ENCODE data around the gene IGFALS.

IGFALS gene

DNA sequence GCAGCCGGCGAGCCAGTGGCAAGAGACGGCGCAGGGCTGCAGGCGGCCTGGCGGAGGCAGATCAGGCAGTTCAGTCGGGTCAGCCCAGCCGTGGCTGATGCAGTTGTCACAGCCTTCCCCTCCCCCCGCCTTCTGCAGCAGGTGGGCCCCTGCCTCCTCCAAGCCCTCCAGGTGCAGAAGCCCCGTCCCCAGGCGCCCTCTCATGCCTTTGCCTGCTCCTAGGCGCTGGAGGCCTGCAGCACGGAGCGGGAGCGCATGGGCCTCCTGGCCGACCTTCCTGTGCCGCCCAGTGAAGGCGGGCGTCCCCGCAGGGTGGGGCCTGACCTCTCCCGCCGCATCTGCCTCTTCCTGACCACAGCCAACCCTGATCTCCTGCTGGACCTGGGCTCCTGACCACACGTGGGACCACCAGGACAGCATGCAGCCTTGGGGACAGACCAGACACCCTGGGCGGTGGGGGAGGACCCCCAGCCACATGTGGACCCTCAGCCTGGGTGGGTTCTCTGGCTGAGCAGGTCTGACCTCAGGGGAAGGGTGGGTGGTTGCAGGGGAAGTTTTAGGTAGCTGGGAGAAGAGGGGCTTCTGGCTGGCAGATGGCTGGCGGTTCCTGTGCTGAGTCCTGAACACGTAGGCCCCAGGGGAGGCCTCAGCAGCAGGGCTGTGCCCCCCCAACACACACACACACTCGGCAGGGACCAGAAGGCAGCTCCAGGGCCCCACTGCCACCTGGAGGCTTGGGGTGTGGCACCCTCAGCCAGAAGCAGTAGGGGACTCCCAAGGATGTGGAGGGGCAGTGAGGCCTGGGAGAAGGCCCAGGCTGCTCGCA is 17.4 kb downstream of the IGFALS start:
- ChIA-PET CTCF (interaction anchor here (3.0 kb wide), 1 partner anchor 70 kb away, joined by 13 read pairs; the partner anchor contains the start of gene MAPK8IP3), POLR2A (interaction anchor here (0.7 kb wide), 1 partner anchor 189 kb away, joined by 3 read pairs; the partner anchor contains the start of gene RPS2)
- no peak for TF ChIP-seq CTCF (IDR thresholded peaks at IDR 0.05; ENCODE audit: insufficient read depth, low read length, missing control alignments)
- DNase-seq (ENCODE audit: low read depth, low spot score), result no peak
- H3K4me3 ChIP-seq (ENCODE audit: low read depth, low read length), result no peak overlapping the region

DNA sequence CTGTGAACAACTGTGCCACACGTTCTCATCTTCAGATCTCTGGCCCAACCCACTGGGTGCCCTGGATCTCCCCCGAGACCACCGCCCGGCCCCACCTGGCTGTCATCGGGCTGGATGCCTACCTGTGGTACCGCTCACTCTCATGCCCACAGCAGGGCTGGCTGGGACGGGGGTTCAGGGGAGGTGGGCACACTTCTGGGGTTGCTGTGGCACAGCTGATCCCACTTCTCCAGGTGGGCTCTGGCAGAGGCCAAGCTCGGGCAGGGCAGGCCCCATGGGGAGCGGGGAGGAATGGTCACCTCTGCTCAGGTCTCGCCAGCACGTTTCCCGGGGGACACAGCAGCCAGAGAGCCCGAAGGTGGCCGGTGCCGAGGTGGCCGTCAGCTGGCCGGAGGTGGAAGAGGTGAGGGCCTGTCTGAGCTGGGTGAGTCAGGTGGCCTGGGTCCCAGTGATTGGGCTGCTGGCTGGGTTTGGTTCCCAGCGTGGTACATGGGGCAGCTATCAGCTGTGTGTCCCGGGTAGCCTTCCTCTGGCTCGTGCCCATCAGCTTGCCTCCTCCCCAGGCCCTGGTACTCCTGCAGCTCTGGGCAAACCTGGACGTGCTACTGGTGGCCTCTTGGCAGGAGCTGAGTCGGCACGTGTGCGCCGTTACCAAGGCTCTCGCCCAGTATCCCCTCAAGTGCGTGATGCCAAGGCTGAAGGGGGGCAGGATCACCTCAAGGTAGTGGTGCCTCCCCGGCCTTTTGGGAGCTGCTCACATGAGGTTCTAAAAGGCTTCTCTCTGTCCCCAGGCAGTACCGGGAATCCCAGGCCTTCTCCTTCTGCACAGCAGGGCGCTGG is 18.3 kb downstream of the IGFALS start:
- no peak for TF ChIP-seq CTCF (IDR thresholded peaks at IDR 0.05; ENCODE audit: insufficient read depth, low read length, missing control alignments)
- ChIA-PET CTCF (interaction anchor here (0.8 to 3.0 kb wide), 3 partner anchors 12 to 157 kb away, joined by 3 to 13 read pairs (median 3); partner anchors contain the start of gene MAPK8IP3), POLR2A (interaction anchor here (0.7 to 1.2 kb wide), 3 partner anchors 68 to 190 kb away, joined by 3 read pairs; partner anchors contain the start of gene RPS2)
- no peak overlapping the region for H3K4me3 ChIP-seq (ENCODE audit: low read depth, low read length)
- DNase-seq (ENCODE audit: low read depth, low spot score), result no peak

DNA sequence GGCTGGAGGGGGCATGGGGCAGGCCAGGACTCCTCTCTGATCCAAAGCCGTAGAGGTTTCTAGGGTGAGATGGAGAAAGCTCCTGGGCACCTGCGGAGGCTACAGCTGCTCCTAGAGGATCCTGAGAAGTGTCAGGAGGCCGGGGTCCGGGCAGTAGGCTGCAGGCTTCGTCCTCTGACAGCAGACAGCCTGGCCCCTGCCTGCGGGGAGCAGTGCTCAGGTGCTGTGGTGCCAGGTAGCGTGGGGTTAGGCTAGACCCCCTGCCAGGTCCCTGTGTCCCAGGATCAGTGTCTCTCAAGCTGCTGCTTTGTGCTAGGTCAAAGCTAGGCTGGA is 19.1 kb downstream of the IGFALS start:
- POLR2A ChIA-PET, result interaction anchor here (1.2 to 1.4 kb wide), 2 partner anchors 8 to 67 kb away, joined by 3 to 9 read pairs; partner anchors contain the start of genes NUBP2 and SPSB3
- no peak for TF ChIP-seq CTCF (IDR thresholded peaks at IDR 0.05; ENCODE audit: insufficient read depth, low read length, missing control alignments)
- peak overlapping the region; percentile 81 for H3K4me3 ChIP-seq (ENCODE audit: low read depth, low read length)
- CTCF ChIA-PET, result interaction anchor here (0.8 to 3.0 kb wide), 6 partner anchors 8 to 165 kb away, joined by 3 to 13 read pairs (median 6); partner anchors contain the start of genes FAHD1, MAPK8IP3, NUBP2 and SPSB3
- DNase-seq (ENCODE audit: low read depth, low spot score), result no peak

- no peak for TF ChIP-seq CTCF (IDR thresholded peaks at IDR 0.05; ENCODE audit: insufficient read depth, low read length, missing control alignments)
- H3K4me3 ChIP-seq (ENCODE audit: low read depth, low read length), result peak overlapping the region; percentile 81
- ChIA-PET CTCF (interaction anchor here (0.6 to 3.0 kb wide), 7 partner anchors 9 to 169 kb away, joined by 3 to 13 read pairs (median 5); partner anchors contain the start of genes FAHD1, MAPK8IP3, MSRB1 and NUBP2), POLR2A (interaction anchor here (1.2 to 1.4 kb wide), 2 partner anchors 9 to 67 kb away, joined by 3 to 9 read pairs; partner anchors contain the start of genes NUBP2 and SPSB3)
- DNase-seq (ENCODE audit: low read depth, low spot score), result no peak
Observed at GRCh38 chr16:1773703-1774447, 19.6 kb downstream of the IGFALS start.

GRCh38 chr16:1772908-1773702 is 20.4 kb downstream of the IGFALS start, which contains the start of gene MRPS34:
Gene MRPS34 (minus strand): TSS chr16:1773134. CDS start chr16:1773119, 15 bp downstream.
- ChIA-PET POLR2A (interaction anchor here (0.9 to 4.3 kb wide), 5 partner anchors 9 to 81 kb away, joined by 3 to 31 read pairs (median 4); partner anchors contain the start of genes NUBP2 and SPSB3), CTCF (interaction anchor here (0.6 to 3.0 kb wide), 8 partner anchors 9 to 67 kb away, joined by 3 to 13 read pairs (median 6); partner anchors contain the start of genes FAHD1, MAPK8IP3, NUBP2 and SPSB3)
- DNase-seq (ENCODE audit: low read depth, low spot score), result no peak
- peak; percentile 82 for TF ChIP-seq CTCF (IDR thresholded peaks at IDR 0.05; ENCODE audit: insufficient read depth, low read length, missing control alignments)
- peak within 1 kb of the TSS; percentile 81 for H3K4me3 ChIP-seq (ENCODE audit: low read depth, low read length)
